IPS-NIHi7 (cell line): ENCODE data around the gene SOCS1.
"Not testable (repeated sequence)": the region's sequence is repeated elsewhere in the genome, so short reads cannot be mapped to it uniquely, and the experiment has no call there.

ENCODE experiments used
- DNase-seq: peaks from one replicate; pipeline ENCODE4 v3.0.0; 2012; ENCODE audit warnings: mixed read lengths; ENCODE audit errors: extremely low spot score

The SOCS1 gene

DNA sequence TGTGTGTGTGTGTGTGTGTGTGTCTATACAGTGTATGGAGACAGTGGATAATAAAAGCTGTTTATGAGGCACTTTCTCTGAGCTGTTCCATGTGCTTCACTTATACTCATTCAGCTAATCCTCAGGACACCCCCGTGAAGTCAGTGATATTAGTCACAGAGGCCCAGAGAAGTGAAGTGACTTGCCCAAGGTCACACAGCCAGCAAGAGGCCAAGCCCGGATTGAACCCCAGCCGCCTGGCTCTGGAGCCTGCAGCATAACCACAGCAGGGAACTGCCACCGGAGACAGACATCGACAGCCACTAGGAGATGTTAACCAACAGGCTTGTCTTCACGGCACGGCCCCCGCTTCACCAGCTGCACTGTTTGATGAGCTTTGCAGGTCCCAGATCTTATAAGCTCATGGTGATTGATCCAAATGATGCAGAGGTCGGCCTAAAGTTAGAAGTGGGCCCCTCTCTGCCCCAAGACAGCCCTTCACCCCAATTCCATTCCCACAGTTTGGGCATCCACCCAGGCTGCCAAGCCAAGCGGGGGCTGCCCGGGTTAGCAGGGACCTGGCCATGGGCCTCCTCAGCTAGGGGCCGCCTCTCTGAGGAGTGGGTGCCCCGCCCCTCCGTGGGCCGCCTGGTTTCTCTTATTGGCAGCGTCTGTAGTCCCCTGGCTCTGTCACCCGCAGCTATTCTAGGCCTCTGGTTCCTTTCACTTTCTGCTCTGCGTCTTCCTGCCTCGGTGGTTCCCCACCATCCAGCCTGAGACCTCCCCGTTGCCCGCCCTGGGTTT, 30.9 kb downstream of the SOCS1 start:
- DNase-seq = no peak

- peak; percentile 84 for DNase-seq
Observed at GRCh38 chr16:11224096-11224893, 31.7 kb downstream of the SOCS1 start.

- not testable (repeated sequence) for DNase-seq
Observed at GRCh38 chr16:11220507-11220906, 35.5 kb downstream of the SOCS1 start.

GRCh38 chr16:11219178-11219577, 36.8 kb downstream of the SOCS1 start:
- DNase-seq = no peak

GRCh38 chr16:11218604-11218962, 37.4 kb downstream of the SOCS1 start:
- no peak for DNase-seq

GRCh38 chr16:11217651-11218603, 38.1 kb downstream of the SOCS1 start:
- no peak for DNase-seq

GRCh38 chr16:11215935-11216556, 40.0 kb downstream of the SOCS1 start:
- DNase-seq = no peak

- no peak for DNase-seq
Observed at GRCh38 chr16:11213799-11214198, 42.2 kb downstream of the SOCS1 start.

DNA sequence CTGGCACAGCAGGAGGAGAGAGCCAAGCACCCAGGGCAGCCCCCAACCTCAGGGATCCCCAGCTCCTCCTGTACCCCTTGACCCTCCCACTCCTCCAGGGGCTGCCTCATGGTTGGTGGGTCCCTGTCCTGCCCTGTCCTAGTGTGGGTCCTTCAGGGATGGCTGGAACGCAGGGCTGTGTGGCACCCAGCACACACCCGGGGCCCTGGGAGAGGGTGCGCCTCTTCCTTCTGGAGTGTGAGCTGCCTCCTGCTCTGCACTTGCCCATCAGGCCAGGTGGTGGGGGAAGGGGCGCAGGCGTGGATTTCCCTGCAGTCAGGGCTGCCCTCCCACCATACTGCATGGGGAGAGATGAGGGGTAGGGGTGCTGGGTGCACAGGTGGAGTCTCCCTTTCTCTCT, 42.6 kb downstream of the SOCS1 start:
- no peak for DNase-seq

DNA sequence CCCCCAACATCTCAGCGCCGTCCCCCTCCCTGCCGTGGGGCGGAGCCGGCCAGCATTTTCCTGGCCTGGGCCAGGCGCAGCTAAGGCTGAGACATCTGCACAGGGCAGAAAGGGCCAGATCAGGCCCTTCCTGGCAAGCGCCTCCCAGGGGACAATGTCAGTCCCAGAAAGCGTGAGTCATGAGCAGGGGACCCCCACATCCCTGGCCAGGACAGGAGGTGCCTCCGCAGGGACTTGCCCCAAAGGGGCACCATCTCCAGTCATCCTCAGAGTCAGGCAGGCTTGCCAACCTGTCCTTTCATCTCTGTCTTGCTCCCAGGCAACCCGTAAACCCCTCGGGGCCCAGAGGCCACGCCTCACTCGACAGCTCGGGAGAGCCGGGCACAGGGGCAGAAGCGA, 43.2 kb downstream of the SOCS1 start:
- no peak for DNase-seq

- no peak for DNase-seq
Observed at GRCh38 chr16:11211977-11212797, 43.8 kb downstream of the SOCS1 start.

- no peak for DNase-seq
Observed at GRCh38 chr16:11211061-11211976, 44.7 kb downstream of the SOCS1 start.

- DNase-seq = no peak
Observed at GRCh38 chr16:11210260-11210659, 45.7 kb downstream of the SOCS1 start.

- DNase-seq = no peak
Observed at GRCh38 chr16:11208916-11209665, 46.9 kb downstream of the SOCS1 start.

GRCh38 chr16:11207646-11208045, 48.4 kb downstream of the SOCS1 start:
- DNase-seq = no peak

DNA sequence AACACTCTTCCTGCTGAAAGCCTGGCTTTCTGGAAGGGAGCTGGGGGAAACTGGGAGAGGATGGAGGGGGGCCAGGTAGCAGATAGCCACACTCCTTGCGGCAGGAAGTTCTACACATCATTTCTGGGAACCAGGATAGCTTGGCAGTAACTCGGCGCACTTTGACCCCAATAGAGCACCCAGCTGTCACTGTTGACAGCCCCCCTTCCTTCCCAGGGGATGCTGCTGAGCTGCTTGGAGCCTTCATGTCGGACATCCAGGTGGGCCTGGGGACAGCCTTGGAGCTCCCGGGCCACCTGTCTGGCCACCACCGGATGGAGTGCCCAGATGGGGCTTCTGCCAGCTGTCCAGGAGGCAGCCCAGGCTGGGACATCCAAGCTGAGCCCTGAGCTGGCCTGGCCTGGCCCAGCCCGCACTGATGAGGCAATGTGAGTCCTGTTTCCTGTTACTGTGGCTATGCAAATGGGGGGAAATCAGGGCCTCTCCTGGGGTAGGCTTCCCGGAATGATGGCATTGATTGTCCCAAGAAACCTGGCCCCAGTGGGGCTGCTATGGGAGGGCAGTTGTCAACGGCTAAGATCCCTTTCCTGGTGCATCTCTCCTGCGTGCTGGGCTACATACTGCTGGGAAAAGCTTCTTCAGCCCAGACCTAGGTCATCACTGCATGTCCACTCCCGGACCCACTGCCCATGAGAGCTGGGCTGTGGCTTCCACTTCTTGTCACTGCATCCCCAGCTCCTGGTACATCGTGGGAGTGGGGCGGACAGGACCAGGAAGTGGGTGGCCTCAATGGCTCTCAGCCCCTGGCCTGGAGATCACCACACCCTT, 50.0 kb downstream of the SOCS1 start:
- peak; percentile 50 for DNase-seq

DNA sequence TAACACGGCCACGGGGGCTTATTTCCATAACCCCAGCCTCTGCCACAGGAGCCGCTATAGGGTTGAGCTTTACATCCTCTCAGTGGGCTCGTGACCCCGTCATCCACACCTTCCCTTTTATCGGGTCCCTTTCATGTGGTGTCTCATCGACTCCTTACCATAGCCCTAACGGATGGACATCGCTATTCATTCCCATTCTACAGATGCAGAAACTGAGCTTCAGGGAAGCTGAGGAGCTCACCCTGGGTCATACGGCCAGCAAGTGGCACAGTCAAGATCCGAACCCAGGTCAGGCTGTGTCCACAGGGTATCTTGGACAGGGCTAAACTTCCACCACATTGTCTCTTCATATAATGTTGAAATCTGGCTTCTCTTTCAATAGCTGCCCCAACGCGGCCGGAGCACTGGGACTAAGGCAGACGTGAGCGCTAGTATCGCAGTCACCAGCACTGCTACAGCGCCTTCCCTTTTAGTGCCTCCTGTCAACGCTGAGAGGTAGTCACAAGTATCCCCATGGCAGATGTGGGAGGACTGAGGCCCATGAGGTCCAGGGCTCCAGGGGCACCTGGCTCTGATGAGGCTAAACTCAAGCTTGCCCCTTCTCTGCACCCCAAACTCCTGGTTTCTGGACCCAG, 50.8 kb downstream of the SOCS1 start:
- DNase-seq = no peak
